Measurements from ENCODE around the gene DRAXIN. TPM values are rescaled to one million over a fixed set of nuclear protein-coding genes. Genes with fewer than 3 reads are reported as not detected.

Gene DRAXIN
- polyA plus RNA-seq, 1 donor = 1.1 TPM

DNA sequence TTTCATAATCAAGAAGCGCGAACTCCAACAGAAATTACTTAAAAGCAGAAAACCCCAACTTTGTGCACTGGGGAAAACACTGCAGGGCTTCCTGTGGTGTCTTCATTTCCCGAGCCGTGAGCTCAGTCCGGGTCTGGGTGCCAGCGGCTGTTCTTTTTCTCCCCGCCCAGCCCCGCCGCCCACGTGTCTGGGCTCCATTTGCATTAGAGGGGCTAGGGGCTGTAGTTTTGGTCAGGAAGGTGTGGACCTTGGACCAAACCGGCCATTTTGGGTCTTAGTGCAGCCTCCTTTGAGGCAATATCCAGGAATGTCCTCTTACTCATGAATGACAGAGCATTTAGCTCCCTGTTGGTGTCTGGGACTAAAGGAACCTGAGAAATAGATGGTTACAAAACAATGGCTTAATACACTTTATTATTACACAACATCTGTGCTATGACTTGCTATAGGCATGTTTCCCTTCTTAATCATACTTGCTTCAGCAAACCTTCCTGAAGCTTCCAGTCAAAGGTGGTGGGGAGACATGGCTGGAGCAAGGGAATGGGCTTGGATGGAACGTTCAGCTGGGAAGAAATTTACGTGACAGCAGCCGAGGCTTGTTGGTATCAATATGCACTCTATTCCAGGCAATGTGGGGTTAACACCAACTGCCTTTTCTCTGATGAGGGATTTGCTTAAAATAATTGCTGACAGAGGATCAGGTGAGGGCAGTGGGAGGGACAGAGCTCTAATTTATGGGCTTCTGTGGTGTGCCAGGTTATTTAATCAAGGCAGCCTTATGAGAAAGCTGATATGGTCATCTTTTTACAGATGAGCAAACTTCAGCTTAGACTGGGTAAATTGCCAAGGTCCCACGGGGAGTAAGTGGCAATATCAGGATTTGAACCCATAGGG is 45.5 kb downstream of the DRAXIN start:
- no peak for DNase-seq

DNA sequence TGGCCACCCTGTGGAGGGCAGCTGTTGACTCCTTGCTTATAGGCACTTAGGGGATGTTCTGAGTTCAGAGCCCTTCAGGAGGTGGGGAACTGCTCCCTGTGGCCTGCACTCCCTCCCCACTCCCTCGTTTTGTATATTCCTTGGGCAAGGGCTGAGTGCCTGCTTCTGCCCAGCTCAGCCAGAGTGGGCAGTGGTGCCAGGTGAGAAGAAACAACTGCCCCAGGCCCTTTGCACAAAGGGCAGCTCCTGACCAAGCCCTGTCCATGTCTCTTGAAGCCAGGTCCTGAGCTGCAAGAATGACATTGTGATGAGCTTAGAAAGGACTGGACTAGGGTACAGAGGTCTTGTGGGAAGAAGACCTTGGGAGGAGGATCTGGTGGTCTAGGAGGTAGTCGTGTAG is 46.6 kb downstream of the DRAXIN start:
- no peak for DNase-seq

DNA sequence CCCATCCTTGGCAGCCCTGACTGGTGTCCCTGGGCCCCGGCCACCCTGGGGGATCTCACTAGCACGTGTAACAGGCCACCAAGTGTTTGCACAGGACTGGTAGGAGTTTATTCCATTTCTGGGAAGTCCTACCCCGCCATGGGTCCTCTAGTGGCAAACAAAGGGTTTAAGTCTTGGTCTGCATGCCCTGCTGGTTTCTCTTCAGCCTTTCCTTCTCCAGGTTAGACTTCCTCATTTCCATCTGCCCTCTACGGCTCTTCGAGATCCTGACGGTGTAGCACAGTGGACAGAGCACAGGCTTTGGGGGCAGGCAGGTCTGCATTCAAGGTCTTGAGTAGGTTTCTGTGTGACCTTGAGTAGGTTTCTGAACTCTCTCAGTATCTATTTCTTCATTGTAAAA is 47.3 kb downstream of the DRAXIN start:
- no peak for DNase-seq

DNA sequence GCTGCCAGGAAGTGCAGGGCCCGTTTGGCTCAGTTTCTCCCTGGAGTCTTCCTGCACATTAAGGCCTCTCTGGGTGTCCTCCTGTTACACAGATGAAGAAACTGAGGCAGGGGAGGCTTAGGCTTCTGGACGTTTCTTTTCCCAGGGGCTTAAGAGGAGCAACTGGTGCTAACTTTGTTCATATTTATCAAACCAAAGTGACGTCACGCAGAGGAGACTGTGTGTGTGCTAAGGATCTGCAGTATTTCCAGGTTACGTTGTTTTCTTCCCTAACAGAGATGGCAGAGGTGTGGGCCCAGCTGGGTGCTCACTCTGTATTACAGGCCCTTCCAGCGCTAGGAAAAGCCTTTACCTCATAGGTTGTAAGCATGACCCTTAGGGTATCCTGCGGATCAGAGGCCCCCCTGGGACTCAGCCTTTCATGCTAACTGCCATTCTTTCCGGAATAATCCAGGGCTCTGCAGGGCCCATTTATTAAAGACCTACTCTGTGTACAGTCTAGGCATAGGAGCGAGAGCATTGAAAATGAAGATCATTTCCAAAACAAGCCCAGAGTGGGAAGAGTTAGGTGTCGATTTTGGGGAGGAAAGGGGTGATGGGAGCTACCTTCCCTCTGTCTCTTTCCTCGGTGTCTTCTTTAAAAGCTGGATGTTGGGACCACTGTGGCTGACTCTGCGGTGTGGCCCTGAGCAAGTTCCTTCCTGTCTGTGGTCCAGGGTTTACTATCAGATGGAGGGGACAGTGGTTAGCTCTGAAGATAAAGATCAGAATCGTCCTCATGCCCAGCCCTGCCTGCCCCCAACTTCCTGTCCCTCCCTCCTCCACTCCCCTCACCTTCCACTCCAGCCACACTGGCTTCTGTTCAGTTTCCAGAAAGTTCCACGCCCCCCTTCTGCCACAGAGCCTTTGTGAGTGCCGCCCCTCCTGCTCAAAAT is 49.0 kb downstream of the DRAXIN start:
- DNase-seq = no peak

DNA sequence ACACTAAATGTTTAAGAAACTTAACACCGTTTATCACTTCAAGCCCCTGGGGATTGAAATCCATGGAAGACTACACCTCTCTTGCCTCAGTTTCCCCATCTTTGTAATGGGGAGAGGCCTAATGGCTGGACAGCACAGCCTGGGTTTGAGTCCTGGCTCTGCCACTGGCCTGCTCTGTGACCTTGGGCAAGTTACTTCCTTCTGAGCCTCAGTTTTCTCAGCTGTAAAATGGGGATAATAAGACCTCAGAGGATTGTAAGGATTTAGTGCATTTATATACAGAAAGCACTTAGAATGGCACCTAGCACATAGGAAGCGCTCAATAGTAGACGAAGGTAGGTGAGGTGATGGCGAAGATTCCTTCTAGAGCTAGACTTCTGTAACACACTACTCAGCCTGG is 50.0 kb downstream of the DRAXIN start:
- DNase-seq = no peak

DNA sequence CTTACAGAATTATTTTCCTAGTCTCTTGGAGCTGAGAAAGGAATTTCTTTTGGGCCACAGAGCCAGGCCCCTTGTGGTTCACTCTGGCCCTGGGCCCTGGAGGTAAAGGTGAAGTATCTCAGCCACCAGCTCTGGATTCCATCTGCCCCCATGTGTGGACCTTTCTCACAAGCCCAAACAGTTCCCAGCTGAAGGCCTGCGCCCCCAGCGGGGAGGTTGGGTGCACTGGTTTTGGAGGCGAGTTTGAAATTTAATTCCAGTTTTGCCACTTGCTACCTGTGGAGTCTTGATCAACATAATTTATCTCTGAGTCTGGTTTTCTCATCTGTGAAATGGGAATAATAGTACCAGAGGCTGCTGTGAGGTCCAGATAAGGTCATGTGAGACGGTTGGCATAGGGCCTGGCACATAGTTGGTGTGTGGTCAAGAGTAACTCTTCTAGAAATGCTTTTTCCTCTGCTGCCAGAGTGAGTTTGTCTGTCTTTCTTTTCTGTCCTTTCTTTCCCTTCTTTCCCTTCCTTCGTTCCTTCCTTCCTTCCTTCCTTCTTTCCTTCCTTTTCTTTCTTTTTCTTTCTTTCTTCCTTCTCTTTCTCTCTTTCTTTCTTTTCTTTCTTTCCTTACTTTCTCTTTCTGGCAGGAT is 50.5 kb downstream of the DRAXIN start:
- DNase-seq = no peak

DNA sequence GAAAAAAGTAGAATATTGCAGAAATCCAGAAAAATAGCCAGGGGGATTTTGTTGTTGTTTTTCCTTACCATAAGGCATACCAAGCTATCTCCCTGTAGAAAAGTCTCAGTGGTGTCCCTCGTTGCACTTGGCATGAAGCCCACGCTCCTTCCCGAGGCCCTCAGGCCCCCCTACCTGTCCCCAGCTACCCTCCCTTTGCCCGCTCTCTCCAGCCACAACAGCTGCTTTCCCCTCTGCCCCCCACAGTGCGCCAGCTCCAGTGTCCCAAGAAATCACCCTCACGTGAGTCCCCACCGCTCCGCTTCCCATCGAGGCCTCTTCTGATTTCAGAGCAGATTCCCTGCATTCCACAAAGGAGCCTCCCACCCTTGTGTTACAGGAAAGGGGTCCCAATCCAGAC is 52.8 kb downstream of the DRAXIN start:
- DNase-seq = no peak

DNA sequence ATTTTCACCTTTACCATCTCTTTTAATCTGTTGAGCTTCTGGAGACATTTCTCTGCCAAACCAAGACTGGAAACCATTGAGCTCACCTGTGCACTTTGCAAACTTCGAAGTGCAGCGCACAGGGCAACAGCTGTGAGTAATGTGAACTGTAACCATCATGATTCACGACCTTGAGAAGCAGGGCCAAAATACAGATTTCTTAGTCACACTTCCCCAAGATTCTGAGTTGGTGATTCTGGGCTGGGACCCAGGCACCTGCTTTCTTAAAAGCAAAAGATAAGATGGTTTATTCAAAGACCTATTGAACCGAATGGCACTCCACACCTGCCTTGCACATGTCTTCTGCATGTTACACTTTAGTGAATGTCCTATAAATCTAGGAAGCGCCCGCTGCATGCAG is 54.6 kb downstream of the DRAXIN start:
- no peak for DNase-seq

DNA sequence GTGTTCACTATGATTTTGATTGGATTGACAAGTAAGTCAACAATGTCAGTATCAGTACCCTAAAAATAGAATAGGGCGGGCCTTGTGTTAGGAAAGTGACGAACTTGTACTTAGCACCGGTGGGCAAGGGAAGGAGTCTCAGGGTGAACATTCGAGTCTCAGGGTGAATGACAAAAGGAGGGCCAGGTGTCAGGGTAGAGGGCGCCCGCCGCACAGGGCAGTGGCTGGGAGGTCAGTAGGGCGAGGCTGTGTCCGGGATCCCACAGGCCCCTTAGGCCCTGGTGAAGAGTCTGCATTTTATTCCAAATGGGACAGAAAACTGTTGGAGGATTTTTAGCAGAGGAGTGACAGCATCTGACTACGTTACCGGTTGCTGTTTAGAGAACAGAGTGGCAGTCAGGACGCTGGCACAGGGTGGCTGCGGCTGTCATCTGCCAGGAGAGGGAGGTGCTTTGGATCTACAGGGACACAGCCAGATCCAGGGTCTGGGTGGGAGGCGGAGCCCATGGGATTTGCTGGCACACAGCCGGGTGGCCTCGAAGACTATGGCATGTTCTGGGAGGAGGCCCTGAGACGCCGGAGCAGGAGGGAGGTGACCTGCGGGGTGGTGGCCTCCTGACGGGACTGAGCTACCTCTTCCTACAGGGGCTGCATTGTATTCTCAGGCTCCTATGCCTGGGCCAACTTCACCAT is 55.4 kb downstream of the DRAXIN start:
- DNase-seq = no peak

DNA sequence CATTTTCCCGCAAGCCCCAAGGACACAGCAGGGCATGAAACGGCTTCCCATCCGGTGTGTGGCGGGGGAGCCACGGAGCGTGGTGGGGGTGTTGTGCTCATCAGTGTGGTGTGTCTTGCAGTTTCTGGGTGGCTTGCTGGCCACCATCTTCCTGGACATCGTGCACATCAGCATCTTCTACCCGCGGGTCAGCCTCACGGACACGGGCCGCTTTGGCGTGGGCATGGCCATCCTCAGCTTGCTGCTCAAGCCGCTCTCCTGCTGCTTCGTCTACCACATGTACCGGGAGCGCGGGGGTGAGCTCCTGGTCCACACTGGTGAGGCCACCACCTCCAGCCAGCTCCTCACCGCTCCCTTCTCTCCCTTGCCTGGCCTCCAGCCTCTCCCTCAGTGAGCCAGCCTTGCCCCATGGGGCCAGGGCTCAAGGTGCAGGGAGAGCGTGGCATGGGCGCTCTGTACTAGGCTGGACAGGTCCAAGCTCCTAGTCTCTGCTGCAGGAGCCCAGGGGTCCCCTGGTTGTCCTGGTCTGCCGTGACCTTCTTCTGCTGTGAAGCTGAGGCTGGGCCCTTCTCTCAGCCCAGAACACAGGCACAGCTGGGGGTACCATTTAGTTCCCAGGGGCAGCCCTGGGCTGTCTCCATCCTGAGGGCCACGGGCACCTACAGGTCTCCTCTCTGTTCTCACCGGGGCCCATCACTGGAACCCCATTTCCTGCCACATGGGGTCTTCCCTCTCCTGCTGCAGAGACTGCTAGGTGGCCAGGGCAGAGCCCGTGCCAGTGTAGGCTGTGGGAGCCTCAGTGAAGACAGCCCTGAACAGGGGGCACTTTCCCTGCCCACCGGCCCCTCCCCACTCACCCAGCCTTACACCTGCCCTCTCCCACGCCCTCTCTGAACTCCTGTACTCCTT is 57.0 kb downstream of the DRAXIN start:
- DNase-seq = no peak

DNA sequence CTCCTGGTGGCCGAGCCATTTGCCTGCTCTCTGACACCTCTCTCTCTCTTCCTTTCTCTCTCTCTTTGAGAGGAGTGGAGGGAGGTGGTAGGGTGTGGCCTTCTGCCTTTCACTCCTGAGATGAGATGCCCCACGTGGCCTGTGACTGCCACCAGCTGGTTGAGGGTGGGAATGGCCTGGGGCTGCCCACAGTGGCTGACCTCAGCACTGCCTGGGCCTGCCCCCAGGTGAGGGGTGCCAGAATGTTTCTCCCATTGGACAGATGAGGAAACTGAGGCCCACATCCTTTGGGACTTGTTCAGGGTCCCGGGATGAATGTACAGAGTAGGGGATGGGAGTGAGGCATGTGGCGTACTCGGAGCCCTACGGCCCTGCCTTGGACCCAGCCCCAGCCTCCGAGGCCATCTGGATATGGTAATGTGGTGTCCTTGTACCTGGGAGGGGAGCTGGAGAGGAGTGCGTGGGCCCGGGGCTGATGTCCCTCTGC is 57.7 kb downstream of the DRAXIN start:
- DNase-seq = no peak

DNA sequence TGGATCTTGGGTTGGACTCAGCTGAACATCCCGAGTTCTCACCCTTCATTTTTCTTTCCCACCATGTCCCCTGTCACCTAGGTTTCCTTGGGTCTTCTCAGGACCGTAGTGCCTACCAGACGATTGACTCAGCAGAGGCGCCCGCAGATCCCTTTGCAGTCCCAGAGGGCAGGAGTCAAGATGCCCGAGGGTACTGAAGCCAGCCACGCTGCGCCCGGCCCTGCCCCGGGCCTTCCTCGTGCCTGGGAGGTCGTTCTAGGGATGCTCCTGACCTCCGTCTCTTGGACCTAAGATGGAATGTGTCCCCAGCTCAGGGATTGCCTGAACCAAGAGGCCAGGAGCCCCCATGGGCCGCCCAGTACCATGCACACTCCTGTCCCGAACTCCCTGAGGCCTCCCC is 58.5 kb downstream of the DRAXIN start:
- DNase-seq = no peak

DNA sequence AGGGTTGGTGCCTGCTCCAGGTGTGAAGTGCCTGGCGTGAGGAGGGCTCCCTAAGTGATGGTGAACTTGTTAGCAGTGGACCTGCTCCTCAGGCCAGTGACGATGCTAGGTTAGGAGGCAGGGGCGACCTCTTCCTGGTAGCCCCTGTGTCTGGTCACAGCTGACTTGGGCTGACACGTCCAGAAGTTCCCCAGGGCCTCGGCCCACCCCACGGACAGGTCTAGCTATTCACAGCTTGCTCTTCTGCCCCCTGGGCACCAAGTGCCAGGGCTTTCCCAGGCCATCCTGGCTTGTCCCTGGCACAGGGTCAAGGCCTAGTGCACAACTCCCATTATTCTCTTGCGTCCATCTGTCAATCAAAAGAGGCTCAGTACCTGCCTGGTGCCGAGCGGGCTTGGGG is 59.6 kb downstream of the DRAXIN start:
- DNase-seq = no peak

DNA sequence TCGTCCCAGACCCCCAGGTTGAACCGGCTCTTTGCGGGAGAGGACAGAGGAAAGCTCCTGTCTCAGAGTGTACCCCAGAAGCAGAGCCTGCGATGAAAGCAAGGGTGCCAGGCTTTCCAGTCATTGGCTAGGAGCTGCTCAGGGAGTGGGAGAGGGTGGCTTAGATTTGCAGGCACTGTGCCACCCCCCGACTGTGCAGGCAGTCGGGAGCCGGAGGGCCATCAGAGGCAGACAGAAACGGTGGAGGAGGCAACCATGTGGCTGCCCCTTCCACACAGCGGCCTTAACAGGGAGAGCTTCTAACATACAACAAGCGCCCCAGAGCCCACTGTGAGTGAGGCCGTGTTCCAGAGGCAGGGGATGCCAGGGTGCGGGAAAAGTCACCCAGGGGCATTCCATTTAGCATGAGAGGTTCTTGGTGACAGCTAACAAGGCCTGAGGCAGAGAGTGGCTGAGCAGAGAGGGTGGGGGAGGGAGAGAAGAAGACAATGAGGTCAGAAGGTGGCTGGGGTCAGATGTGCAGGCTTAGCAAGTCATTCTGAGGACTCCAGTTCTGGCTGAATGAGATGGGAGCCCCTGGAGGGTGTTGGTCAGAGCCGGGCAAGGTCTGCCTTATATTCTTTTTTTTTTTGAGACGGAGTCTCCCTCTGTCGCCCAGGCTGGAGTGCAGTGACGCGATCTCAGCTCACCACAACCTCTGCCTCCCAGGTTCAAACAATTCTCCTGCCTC is 61.0 kb downstream of the DRAXIN start:
- DNase-seq = no peak

DNA sequence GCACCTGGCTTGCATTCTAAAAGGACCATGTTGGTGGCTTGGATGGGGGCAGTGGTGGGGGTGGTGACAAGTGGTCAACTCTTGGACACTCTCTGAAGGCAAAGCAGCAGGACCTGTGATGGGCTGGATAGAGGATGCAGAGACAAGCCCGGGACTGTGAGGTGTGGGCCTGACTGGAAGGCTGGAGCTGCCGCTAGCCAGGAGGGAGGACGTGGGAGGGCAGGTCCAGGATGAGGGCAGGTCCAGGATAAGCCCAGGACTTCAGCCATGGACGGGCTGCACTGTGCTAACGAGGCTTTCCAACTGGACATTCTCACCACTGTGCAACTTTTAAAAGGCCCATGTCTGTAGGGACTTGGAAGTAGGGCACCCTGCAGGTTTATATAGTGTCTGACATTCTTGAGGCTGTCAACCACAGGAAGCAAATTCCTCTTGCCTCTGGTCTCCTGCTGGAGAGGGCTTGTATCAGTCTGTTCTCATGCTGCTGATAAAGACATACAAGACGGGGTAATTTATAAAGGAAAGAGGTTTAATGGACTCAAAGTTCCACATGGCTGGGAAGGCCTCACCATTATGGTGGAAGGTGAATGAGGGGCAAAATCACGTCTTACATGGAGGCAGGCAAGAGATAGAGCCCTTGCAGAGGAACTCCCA is 62.2 kb downstream of the DRAXIN start:
- DNase-seq = no peak

DNA sequence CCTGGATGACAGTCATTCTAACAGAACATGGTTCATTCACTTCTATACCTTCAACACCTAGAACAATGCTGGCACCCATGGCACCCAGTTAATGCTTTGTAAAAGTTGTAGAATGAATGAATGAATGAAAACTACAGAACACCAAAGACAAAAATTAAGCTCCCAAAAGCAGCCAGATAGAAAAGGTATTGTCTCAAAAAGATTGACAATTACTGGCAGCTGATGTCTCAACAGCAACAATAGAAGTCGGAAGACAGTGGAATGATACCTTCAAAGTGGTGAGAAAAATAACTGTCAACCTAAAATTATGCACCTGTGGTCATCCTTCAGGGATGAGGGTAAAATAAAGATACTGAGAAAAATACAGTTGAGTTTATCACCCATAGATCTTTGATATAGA is 65.5 kb downstream of the DRAXIN start:
- DNase-seq = no peak

DNA sequence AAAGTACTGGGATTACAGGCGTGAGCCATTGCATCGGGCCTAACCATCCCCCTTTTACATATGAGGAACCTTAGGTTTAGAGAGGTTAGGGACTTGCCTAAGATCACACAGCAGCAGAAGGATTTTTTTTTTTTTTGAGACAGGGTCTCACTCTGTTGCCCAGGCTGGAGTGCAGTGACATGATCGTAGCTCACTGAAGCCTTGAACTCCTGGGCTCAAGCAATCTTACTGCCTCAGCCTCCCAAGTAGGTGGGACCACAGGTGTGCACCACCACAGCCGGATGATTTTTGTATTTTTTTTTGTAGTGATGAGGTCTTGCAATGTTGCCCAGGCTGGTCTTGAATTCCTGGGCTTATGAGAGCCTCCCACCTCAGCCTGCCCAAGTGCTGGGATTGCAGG is 68.3 kb downstream of the DRAXIN start:
- DNase-seq = no peak

DNA sequence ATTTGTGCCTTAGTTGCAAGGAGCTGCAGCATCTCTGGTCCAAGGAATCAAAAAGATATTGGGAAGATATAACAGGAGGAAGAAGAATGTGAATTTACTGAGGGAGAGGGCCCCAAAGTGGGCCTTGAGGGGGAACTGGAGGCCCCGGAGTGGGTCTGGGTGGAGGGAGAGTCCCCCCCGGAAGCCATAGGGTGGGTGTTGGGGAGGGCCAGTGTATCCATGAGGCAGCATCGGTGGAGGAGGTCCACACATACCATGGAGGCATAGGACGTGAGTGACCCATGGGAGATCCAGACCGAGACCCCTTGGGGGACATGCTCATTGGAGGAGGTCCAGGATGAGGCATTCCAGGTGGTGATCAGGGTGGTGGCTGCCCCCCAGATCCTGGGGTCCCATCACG is 69.8 kb downstream of the DRAXIN start:
- no peak for DNase-seq

DNA sequence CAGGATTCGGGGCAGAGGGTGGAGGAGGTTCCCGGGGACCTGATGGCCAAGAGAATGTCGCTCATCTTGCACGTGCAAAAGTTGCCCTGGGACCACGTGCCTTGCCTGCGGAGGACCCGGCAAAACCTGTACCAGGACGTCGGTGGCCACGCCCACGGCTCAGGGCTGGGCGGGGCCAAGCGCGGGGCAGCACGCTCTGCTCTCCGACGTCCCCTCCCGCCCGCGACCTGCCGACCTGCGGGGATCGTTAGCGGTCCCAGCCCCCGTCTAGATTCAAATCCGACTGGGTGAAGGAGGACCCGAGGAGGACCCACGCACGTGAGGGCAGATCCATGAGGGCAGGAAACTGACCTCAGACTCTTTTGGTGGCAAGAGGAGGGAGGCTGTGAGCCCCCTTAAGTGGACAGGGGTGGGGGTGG is 70.5 kb downstream of the DRAXIN start, which contains the start of gene C1orf167:
Gene C1orf167 (plus strand): TSS at position 206 of the 419 bp plus-strand sequence. CDS start 2,208 bp downstream, outside the sequence.
- no peak for DNase-seq

Measured in left kidney (tissue), 2 donors.